ENCODE results near the gene GSAP. TPM values are rescaled to one million over a fixed set of nuclear protein-coding genes. Genes with fewer than 3 reads are reported as not detected.

The GSAP gene
- total and polyA plus RNA-seq, 12 donors = 1.7 to 23.7 (median 7.9) TPM

DNA sequence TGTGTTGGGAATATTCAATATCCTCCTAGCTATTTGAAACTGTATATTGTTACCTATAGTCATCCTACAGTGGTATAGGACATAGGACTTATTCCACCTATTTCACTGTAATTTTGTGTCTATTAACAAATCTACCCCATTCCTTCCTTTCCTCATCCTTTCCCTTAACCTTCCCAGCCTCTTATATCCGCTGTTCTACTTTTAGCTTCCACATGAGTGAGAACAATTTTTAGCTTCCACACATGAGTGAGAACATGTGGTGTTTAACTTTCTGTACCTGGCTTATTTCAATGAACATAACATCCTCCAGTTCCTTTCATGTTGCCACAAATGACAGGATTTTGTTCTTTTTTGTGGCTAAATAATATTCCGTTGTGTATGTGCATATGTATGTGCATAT is 120.6 kb downstream of the GSAP start:
- Histone ChIP-seq H3K4me3 (no peak overlapping the region), H3K27me3 (no peaks in the 10 kb centered on the region), H3K36me3 (peaks cover 0 to 39% (median 0%) of the 10 kb centered on the region in 9 donors), H3K9me3 (peaks cover 0 to 23% (median 5%) of the 10 kb centered on the region in 11 donors), H3K27ac (no peak overlapping the region), H3K4me1 (no peaks in the 10 kb centered on the region)
- TF ChIP-seq, protein P1, sequence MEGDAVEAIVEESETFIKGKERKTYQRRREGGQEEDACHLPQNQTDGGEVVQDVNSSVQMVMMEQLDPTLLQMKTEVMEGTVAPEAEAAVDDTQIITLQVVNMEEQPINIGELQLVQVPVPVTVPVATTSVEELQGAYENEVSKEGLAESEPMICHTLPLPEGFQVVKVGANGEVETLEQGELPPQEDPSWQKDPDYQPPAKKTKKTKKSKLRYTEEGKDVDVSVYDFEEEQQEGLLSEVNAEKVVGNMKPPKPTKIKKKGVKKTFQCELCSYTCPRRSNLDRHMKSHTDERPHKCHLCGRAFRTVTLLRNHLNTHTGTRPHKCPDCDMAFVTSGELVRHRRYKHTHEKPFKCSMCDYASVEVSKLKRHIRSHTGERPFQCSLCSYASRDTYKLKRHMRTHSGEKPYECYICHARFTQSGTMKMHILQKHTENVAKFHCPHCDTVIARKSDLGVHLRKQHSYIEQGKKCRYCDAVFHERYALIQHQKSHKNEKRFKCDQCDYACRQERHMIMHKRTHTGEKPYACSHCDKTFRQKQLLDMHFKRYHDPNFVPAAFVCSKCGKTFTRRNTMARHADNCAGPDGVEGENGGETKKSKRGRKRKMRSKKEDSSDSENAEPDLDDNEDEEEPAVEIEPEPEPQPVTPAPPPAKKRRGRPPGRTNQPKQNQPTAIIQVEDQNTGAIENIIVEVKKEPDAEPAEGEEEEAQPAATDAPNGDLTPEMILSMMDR (IDR thresholded peaks at IDR 0.05) = no peak
- WGBS, 2 donors = 76 to 94% methylated on average over 2 of the region's 2 CpGs
- DNase-seq (no peak), ATAC-seq (peak in 1 of 8 donors; percentile 59)
- intact Hi-C loops (cut with DNase I) = no loop called here

DNA sequence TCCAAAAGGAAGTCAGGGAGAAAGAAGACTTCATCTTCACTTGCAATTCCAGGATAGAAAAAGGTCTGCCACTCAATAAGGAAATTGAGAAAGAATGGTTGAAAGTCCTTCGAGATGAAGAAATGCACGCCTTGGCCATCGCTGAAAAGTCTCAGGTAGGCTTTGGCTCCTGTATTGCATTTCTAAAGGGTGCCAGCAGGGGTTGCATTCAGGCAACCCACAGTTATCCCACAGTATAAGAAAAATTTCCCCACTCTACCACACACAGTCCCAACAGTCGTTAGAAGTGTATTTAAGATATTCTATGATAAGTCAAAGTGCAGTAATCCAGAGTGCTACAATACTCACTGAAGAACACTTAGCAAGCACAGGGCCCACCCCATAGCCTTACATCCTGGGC is 123.1 kb downstream of the GSAP start:
- no peak for DNase-seq
- Histone ChIP-seq H3K36me3 (peaks cover 0 to 54% (median 0%) of the 10 kb centered on the region in 9 donors), H3K9me3 (peaks cover 0 to 21% (median 5%) of the 10 kb centered on the region in 11 donors), H3K4me1 (no peaks in the 10 kb centered on the region), H3K27me3 (no peaks in the 10 kb centered on the region), H3K4me3 (no peak overlapping the region), H3K27ac (no peak overlapping the region)
- WGBS, 2 donors = 74 to 88% methylated on average over 4 of the region's 4 CpGs
- ATAC-seq = no peak
- TF ChIP-seq, protein P1 (IDR thresholded peaks at IDR 0.05) = peak in 1 of 9 donors; percentile 12
- intact Hi-C loops (cut with DNase I) = no loop called here

DNA sequence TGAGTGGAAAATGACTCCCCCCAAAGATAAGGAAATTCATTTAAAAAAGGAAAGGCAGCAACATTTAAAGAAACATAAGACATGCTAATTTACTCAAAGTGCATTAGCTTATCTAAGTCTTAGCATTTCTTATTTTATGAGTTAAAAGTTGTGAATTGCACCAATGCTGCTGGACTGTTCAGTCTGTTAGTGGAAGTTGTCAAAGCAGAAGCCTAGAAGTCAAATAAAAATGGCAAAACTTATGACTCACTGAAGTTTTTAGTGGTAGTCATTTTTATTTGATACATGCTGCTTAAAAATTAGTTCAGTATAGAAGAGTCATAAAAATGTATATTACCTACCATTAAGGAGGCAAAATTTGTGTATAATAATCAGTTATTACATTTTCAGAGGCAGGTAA is 125.7 kb downstream of the GSAP start:
- H3K27me3 ChIP-seq = no peaks in the 10 kb centered on the region
- H3K9me3 ChIP-seq = no peaks in the 10 kb centered on the region
- no peak overlapping the region for H3K27ac ChIP-seq
- H3K4me1 ChIP-seq = no peaks in the 10 kb centered on the region
- no peak overlapping the region for H3K4me3 ChIP-seq
- no peak for DNase-seq
- ATAC-seq = no peak
- peaks cover 0 to 47% (median 4%) of the 10 kb centered on the region in 9 donors for H3K36me3 ChIP-seq
- TF ChIP-seq, protein P1 (IDR thresholded peaks at IDR 0.05) = no peak
- intact Hi-C loops (cut with DNase I) = no loop called here

DNA sequence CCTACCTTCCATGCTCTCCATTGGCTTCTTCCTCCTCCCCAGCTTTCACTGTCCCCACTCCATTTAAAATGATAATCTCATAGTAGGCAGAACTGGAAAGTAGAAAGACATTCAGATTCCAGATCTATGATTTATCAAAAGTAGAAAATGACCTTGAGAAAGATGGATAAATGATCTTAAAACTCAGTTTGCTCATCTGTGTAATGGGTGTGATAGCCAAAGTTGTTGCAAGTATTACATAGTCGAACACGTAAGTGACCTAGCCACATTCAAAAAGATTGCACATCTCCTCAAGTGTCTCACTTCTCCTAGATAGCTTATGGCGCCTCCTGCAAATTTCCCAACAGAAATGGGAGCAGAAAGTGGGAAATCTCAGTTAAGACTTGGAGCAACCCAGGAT is 126.8 kb downstream of the GSAP start:
- no peak overlapping the region for H3K27ac ChIP-seq
- intact Hi-C loops (cut with DNase I) = no loop called here
- H3K4me1 ChIP-seq = no peaks in the 10 kb centered on the region
- H3K4me3 ChIP-seq = no peak overlapping the region
- 97 to 98% methylated on average over 3 of the region's 3 CpGs for WGBS, 2 donors
- no peaks in the 10 kb centered on the region for H3K27me3 ChIP-seq
- H3K36me3 ChIP-seq = peaks cover 0 to 41% (median 4%) of the 10 kb centered on the region in 9 donors
- no peaks in the 10 kb centered on the region for H3K9me3 ChIP-seq
- ATAC-seq = no peak
- TF ChIP-seq, protein P1 (IDR thresholded peaks at IDR 0.05) = no peak
- DNase-seq = no peak
